Kidney tubule cell (primary cell): Measurements from ENCODE around the gene MYO16.
"Not testable (repeated sequence)": the region's sequence is repeated elsewhere in the genome, so short reads cannot be mapped to it uniquely, and the experiment has no call there.

Experiments
- DNase-seq: peaks from one replicate; pipeline ENCODE4 v3.0.0-alpha.2; 2018; ENCODE audit warnings: low spot score

Gene MYO16

GRCh38 chr13:109199280-109199679 lies 569.9 kb downstream of the MYO16 start:
- no peak for DNase-seq

GRCh38 chr13:109200556-109200955 lies 571.1 kb downstream of the MYO16 start:
- no peak for DNase-seq

GRCh38 chr13:109203587-109203986 lies 574.2 kb downstream of the MYO16 start:
- DNase-seq, result no peak

- DNase-seq, result no peak
Measured at GRCh38 chr13:109204252-109204651, 574.8 kb downstream of the MYO16 start.

DNA sequence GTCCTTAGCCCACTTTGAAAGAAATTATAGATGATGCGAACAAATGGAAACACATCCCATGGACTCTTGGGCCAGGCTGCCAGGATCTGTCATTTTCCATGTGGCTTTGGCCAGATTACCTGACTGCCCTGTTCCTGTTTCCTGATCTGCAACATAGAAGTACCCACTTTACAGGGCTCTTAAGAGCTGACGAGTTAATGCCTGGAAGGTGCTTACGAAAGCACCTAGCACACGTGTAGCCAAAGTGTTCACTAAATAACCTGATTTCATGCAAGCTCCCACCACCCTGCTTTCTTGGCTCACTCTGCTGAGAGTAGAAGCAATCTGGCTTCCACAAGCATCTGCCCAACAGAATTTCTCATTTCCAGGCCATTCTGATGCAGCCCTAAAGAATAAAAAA lies 575.2 kb downstream of the MYO16 start:
- DNase-seq, result no peak

DNA sequence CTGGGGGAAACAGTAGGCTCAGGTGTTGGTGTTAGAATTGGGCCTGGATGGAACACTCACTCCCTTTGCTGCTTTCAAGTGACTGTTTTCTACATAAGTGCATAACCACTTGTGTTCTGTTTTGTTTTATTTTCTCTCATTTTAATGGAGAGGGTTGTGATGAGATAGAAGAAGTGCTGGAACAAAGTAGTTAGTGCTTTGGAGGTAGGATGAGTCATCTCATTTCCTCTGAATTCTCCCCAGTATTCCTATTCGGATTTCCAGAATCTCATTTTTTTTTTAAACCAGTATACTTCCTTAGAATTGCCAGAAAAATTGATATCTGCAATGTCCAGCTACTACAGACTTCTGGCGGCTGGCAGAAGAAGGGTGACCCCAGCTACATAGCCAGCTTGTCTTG lies 575.9 kb downstream of the MYO16 start:
- DNase-seq, result no peak

DNA sequence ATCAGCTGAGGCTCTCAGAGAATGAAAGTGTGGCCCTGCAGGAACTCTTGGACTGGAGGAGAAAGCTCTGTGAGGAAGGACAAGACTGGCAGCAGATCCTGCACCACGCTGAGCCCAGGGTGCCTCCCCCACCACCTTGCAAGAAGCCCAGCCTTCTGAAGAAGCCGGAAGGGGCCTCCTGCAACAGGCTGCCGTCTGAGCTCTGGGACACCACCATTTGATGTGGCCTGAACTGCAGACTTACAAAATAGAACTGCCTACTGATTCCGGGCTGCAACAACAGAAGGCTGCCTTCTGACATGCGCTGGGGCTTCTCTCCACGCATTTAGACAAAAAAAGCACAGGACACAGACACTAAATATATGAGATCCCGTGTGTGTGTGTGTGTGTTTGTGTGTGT lies 577.2 kb downstream of the MYO16 start:
- DNase-seq, result no peak

DNA sequence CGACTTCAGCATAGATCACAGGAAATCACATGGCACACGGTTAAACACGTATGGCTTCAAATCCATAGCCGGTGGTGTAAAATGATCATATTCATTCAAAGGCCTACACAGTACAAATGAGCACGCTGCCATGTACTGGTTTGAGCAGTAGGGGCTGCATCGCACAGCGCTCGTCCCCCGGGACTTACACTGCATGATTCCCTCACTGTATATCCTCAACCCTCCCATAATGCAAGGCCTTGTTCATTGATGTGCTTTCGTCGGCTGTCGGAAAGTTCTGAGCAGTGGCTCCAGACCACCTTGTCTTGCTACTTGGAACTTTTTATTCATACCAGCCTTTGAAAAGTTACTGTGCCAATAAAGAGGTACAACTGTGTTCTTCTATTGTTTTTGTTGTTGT lies 578.2 kb downstream of the MYO16 start:
- DNase-seq, result no peak

DNA sequence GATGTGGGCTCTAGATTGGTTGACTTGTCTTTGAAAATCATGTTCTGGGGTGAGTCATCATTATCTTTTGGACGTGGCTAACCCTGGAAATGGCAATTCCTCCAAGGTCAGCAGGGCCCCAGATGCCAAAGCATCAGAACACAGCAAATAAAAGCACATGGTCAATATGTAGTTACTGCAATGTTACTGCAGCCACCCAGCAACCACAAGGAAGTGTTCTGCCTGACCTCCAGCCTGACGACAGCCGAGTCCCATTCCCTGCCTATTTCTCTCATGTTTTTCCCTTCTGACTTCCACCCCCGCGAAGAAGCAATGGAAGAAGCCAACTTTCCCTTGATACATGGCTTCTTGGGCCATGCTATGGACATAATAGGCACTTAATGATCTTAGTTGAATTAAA lies 579.1 kb downstream of the MYO16 start:
- DNase-seq, result no peak

- peak; percentile 65 for DNase-seq
Measured at GRCh38 chr13:109209526-109209925, 580.1 kb downstream of the MYO16 start.

DNA sequence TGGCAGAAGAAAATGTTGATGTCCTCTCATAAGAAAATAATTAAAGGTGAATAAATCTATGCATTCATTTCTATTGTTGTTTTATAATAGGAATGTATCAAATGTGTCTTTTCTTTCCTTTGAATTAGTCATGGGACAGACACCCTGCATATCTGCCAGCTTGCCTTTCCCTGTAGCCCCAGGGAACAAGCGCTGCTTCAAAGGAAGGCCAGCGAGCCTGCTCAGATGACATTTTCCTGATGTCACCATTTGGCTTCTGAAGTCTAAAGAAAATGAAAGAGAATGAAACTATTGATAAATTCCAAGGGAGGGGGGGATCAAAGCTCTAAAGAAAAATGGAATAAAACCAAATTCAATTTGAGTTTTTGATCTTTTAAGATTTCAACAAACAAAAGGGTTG lies 582.2 kb downstream of the MYO16 start:
- peak; percentile 62 for DNase-seq

GRCh38 chr13:109212650-109213049 lies 583.2 kb downstream of the MYO16 start:
- no peak for DNase-seq

DNA sequence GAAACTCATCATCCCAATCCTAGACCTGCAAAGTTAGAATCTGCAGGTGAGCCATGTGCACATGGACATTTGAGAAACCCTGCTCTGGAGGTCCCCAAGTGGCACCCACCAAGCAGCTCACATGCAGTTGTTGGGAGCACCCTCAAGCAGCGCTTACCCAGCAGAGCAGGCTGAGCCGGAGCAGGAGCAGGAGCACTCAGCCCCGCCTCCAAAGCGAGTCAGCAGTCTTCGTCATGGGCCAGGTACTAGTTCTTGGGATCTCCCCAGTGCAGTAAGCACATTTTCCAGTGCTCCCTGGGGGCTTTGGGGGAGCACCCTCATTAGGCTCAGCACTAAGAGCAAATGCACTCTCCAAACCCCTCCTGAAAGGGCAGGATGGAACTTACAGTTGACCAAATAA lies 584.3 kb downstream of the MYO16 start:
- DNase-seq, result peak; percentile 20

DNA sequence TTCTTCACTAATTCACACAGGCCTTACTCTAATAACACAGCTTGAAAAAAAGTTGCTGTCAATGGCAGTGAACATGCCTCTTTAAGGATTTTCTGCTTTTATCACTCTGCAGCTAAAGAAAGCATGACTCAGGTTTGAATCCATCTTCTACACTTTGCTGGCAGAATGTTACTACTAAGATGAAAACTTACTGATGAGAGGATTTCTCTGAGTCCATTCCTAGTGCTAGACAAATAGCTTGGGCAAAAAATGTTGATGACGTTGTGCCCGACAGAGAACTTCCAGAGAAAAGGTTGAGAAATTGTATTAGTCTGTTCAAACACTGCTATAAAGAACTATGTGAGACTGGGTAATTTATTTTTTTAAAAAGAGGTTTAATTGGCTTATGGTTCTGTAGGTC lies 585.0 kb downstream of the MYO16 start:
- no peak for DNase-seq

DNA sequence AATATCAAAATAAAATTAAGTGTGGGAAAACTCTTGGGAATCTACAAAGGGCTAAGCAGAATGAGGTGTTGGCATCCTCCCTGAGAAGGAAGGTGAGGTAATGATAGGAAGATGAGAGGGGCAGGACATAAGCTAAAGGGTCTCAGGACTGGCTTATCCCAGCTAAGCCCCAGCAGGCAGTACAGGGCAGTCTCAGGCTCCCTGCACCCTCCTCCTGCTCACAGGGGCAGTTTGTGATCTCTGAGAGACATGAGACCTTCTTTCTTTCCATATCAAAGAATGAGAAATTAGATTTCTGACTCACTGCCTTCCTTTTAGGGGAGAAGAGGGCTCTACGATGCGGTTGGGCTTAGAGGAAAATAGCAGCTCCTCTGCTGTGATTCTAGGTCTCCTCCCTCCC lies 586.0 kb downstream of the MYO16 start:
- no peak for DNase-seq

DNA sequence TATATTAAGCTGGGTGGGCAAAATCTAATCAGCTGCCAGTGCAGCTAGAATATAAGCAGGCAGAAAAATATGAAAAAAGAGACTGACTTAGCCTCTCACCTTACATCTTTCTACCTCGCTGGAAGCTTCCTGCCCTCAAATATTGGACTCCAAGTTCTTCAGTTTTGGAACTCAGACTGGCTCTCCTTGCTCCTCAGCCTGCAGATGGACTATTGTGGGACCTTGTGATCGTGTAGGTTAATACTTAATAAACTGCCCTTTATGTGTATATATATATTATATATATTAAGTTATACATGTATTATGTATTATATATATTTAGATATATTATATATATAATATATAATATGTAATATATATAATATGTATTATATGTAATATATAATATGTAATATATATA lies 588.1 kb downstream of the MYO16 start:
- not testable (repeated sequence) for DNase-seq

DNA sequence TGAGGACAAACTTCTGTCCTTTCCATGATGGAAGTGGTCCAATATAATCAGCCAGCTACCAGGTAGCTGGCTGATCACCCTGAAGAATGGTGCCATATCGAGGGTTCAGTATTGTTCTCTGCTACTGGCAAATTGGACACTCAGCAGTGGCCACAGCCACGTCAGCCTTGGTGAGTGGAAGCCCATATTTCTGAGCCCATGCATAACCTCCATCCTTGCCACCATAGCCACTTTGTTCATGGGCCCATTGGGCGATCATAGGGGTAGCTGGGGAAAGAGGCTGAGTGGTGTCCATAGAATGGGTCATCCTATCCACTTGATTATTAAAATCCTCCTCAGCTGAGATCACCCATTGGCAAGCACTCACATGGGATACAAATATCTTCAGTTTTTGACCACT lies 591.2 kb downstream of the MYO16 start:
- no peak for DNase-seq

GRCh38 chr13:109224033-109224432 lies 594.6 kb downstream of the MYO16 start:
- no peak for DNase-seq

- DNase-seq, result no peak
Measured at GRCh38 chr13:109226631-109227030, 597.2 kb downstream of the MYO16 start.

GRCh38 chr13:109227344-109227940 lies 598.0 kb downstream of the MYO16 start:
- no peak for DNase-seq

- DNase-seq, result no peak
Measured at GRCh38 chr13:109228211-109228610, 598.8 kb downstream of the MYO16 start.

DNA sequence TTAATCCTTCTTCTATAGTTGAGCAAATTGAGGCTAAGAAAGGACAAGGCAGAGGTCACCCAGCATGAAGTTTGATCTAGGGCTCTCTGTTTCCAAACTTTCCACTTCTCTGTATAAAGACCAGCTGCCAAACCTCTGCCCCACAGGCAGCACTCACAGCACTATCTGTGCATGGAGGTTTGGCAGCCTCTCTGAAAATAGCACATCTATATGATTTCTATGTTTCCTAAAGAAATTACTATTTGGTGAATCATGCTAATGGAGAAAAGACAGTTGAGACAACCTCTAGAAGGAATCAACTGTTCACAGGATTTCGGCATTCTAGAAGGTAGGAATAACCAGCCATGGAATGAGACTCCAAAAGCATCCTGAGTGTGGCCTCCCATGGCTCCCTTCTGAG lies 602.5 kb downstream of the MYO16 start:
- DNase-seq, result no peak

GRCh38 chr13:109233293-109233692 lies 603.9 kb downstream of the MYO16 start:
- DNase-seq, result no peak

DNA sequence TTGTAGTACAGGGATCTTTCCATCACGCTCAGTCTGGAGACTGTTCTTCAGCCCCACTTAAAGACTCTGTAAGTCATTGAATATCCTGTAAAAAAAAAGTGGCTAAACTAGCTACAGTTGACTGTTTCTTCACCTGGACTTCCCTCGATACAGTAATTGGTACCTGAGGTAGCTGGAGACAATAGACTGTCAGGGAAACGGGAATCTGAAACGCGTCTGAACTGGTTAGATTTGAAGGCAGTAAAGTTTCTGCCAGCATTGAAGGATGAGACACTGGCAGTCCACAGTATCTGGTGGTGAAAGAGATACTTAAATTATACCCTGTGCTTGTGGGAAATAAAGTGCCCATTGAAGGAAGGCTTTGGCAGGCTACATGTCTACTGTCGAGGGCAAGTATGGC lies 606.5 kb downstream of the MYO16 start:
- DNase-seq, result no peak

GRCh38 chr13:109241160-109241559 lies 611.7 kb downstream of the MYO16 start:
- DNase-seq, result no peak
